ENCODE measurements around the gene DNAH7. TPM values are rescaled to one million over a fixed set of nuclear protein-coding genes. Genes with fewer than 3 reads are reported as not detected.

Gene DNAH7
- total and polyA plus RNA-seq, 9 of the 15 experiments (the other 6 are each of a cell fraction or from before 2014, with no cell fraction given) = 0.03 to 0.42 (median 0.18) TPM

GRCh38 chr2:195706161-195706900 is 362.3 kb downstream of the DNAH7 start:
- no peak for DNase-seq (ENCODE audit: extremely low read depth in 1 of 4, low spot score in 3 of 4)
- Histone ChIP-seq H3K9me1 (ENCODE audit: control insufficient read depth, insufficient read depth, low read length) (no peaks in the 10 kb centered on the region), H3K27ac (ENCODE audit: extremely low read depth, low read depth, low read length) (no peak overlapping the region), H3K9me3 (replicated peaks; ENCODE audit: control insufficient read depth, insufficient read depth, low read depth, low read length) (no peaks in the 10 kb centered on the region), H3K9ac (ENCODE audit: insufficient read depth in 1 of 2, low read depth in 2 of 2, low read length in 2 of 2) (no peak overlapping the region), H3K79me2 (ENCODE audit: control insufficient read depth, insufficient read depth, low read length) (no peaks in the 10 kb centered on the region), H3K4me1 (replicated peaks in 1 of 2; ENCODE audit: control insufficient read depth in 2 of 2, insufficient read depth in 2 of 2, low read length in 2 of 2) (no peaks in the 10 kb centered on the region), H3K4me2 (ENCODE audit: insufficient read depth, low read length) (no peak overlapping the region), H3K4me3 (no peak overlapping the region), H3K27me3 (ENCODE audit: control insufficient read depth in 2 of 2, insufficient read depth in 2 of 2, low read length in 2 of 2) (no peaks in the 10 kb centered on the region), H2AFZ (ENCODE audit: low read depth, low read length) (no peak overlapping the region), H3K36me3 (ENCODE audit: control insufficient read depth, insufficient read depth, low read length) (peaks cover 6% of the 10 kb centered on the region; the same call in 1 of the 3 replicates), H4K20me1 (replicated peaks; ENCODE audit: control insufficient read depth, insufficient read depth, low read length) (no peaks in the 10 kb centered on the region)
- intact Hi-C loops (cut with micrococcal nuclease) (no loop called here), in situ Hi-C loops (cut with MboI) (no loop called here)
- TF ChIP-seq ZNF830 (CRISPR knock-in tag; IDR thresholded peaks at IDR 0.05) (no peak), ZNF23 (CRISPR knock-in tag; IDR thresholded peaks at IDR 0.05) (no peak), PCBP1 (IDR thresholded peaks at IDR 0.05; ENCODE audit: low read depth, low read length, poor library complexity, severe bottlenecking) (no peak), ZNF586 (CRISPR knock-in tag; conservative IDR thresholded peaks at IDR 0.05) (no peak), NFRKB (IDR thresholded peaks at IDR 0.05; ENCODE audit: low read depth) (no peak), CC2D1A (IDR thresholded peaks at IDR 0.05) (no peak), HCFC1 (IDR thresholded peaks at IDR 0.05; ENCODE audit: low read depth, low read length) (no peak), POLR2A (conservative IDR thresholded peaks at IDR 0.05) (no peak), LARP7 (IDR thresholded peaks at IDR 0.05) (no peak), SREBF1 (IDR thresholded peaks at IDR 0.05; ENCODE audit: borderline replicate concordance, low read depth, low read length) (no peak), ZNF143 (CRISPR knock-in tag; IDR thresholded peaks at IDR 0.05) (no peak), ZNF324 (CRISPR knock-in tag; IDR thresholded peaks at IDR 0.05) (no peak), XRCC4 (IDR thresholded peaks at IDR 0.05; ENCODE audit: extremely low read depth, insufficient read depth, insufficient read length) (no peak), HNRNPUL1 (IDR thresholded peaks at IDR 0.05; ENCODE audit: low read length) (no peak)
- TF ChIP-seq, protein P1, sequence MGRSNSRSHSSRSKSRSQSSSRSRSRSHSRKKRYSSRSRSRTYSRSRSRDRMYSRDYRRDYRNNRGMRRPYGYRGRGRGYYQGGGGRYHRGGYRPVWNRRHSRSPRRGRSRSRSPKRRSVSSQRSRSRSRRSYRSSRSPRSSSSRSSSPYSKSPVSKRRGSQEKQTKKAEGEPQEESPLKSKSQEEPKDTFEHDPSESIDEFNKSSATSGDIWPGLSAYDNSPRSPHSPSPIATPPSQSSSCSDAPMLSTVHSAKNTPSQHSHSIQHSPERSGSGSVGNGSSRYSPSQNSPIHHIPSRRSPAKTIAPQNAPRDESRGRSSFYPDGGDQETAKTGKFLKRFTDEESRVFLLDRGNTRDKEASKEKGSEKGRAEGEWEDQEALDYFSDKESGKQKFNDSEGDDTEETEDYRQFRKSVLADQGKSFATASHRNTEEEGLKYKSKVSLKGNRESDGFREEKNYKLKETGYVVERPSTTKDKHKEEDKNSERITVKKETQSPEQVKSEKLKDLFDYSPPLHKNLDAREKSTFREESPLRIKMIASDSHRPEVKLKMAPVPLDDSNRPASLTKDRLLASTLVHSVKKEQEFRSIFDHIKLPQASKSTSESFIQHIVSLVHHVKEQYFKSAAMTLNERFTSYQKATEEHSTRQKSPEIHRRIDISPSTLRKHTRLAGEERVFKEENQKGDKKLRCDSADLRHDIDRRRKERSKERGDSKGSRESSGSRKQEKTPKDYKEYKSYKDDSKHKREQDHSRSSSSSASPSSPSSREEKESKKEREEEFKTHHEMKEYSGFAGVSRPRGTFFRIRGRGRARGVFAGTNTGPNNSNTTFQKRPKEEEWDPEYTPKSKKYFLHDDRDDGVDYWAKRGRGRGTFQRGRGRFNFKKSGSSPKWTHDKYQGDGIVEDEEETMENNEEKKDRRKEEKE (IDR thresholded peaks at IDR 0.05; ENCODE audit: borderline replicate concordance in 1 of 2, control insufficient read depth in 1 of 2, low read depth in 2 of 2, low read length in 1 of 2) = no peak
- WGBS (ENCODE audit: insufficient coverage, low coverage, missing lambda C conversion rate) = 77% methylated on average over 5 of the region's 5 CpGs
- CTCF ChIA-PET (ENCODE audit: low intra/inter-chr PET ratio) = no interaction called here
- BruUV-seq (replicated peaks) = no TSS peak
- no peak for ATAC-seq
- FAIRE-seq = no peak
- POLR2A ChIA-PET = interaction anchor here (0.8 to 1.6 kb wide), 2 partner anchors 39 to 50 kb away, joined by 3 to 4 read pairs; partner anchors contain the start of gene SLC39A10

All from K562 (cell line).